SK-N-SH (cell line): ENCODE measurements around the gene TYW1B. TPM values are rescaled to one million over a fixed set of nuclear protein-coding genes. Genes with fewer than 3 reads are reported as not detected.
"Not testable (repeated sequence)": the region's sequence is repeated elsewhere in the genome, so short reads cannot be mapped to it uniquely, and the experiment has no call there.

Experiments
- CTCF ChIA-PET: fragments of 300-600, 350-600 bp; formaldehyde crosslinking; extraction: SDS; loops from one replicate; lab custom pipeline; 2021; lab: Yijun Ruan, JAX
- POLR2A ChIA-PET: fragments of 350-600 bp; sonication (Branson Sonifier 250); formaldehyde crosslinking; extraction: SDS; loops from one replicate; lab custom pipeline; 2020; ENCODE audit warnings: antibody characterized with exemption, inconsistent platforms; lab: Yijun Ruan, JAX
- DNase-seq: peaks from one replicate; pipeline ENCODE4 v3.0.0; 2012
- H2AFZ ChIP-seq: fragments of 200-600 bp; sonication (generic); 2 replicates; pipeline ENCODE4 v1.8.1; 2016; ENCODE audit warnings: antibody characterized with exemption, mild to moderate bottlenecking, low read depth
- H3F3A ChIP-seq: fragments of 200-600 bp; sonication (generic); replicated peaks from 2 replicates; pipeline ENCODE3; 2016; ENCODE audit warnings: antibody characterized with exemption, mild to moderate bottlenecking; ENCODE audit not compliant: insufficient read depth
- H3K27ac ChIP-seq, 2 experiments: fragments of 200-500 bp in 1 of 2; fragments of 200-600 bp in 1 of 2; sonication (Bioruptor generic) in 1 of 2; sonication (generic), shearing (Covaris generic) in 1 of 2; 2 replicates each; pipeline versions ENCODE4 v1.5.1 to v1.6.1; 2014 to 2016; ENCODE audit warnings: low read depth in 2 of 2, inconsistent platforms in 1 of 2, low read length in 1 of 2, mild to moderate bottlenecking in 1 of 2, mixed read lengths in 1 of 2
- H3K27me3 ChIP-seq: fragments of 200-600 bp; sonication (generic), shearing (Covaris generic); 2 replicates; pipeline ENCODE4 v1.6.1; 2016; ENCODE audit warnings: mixed run types; ENCODE audit not compliant: insufficient read depth
- H3K36me3 ChIP-seq, 2 experiments: fragments of 200-500 bp in 1 of 2; fragments of 200-600 bp in 1 of 2; sonication (Bioruptor generic) in 1 of 2; sonication (generic) in 1 of 2; replicated peaks in 1 of 2; 2 replicates each; pipeline versions ENCODE3 to v1.5.1; 2014 to 2016; ENCODE audit warnings: low read length in 1 of 2, mild to moderate bottlenecking in 1 of 2; ENCODE audit not compliant: insufficient read depth in 2 of 2, control insufficient read depth in 1 of 2
- H3K4me1 ChIP-seq, 2 experiments: fragments of 200-500 bp in 1 of 2; fragments of 200-600 bp in 1 of 2; sonication (Bioruptor generic) in 1 of 2; sonication (generic), shearing (Covaris generic) in 1 of 2; 2 replicates each; pipeline versions ENCODE4 v1.5.1 to v1.6.1; 2014 to 2016; ENCODE audit warnings: low read depth in 1 of 2, low read length in 1 of 2, mixed run types in 1 of 2; ENCODE audit not compliant: insufficient read depth in 2 of 2, control insufficient read depth in 1 of 2
- H3K4me2 ChIP-seq: fragments of 200-600 bp; sonication (generic), shearing (Covaris generic); 2 replicates; pipeline ENCODE4 v1.6.1; 2017; ENCODE audit warnings: mixed run types
- H3K4me3 ChIP-seq, 2 experiments: fragments of 200-500 bp in 1 of 2; fragments of 200-600 bp in 1 of 2; sonication (Bioruptor generic) in 1 of 2; sonication (generic), shearing (Covaris generic) in 1 of 2; 2 replicates each; pipeline versions ENCODE4 v1.5.1 to v1.8.1; 2014 to 2016; ENCODE audit warnings: low read depth in 2 of 2, inconsistent platforms in 1 of 2, low read length in 1 of 2, mild to moderate bottlenecking in 1 of 2, mixed read lengths in 1 of 2, moderate library complexity in 1 of 2
- H3K79me2 ChIP-seq: fragments of 200-600 bp; sonication (generic); 2 replicates; pipeline ENCODE4 v1.8.1; 2017; ENCODE audit warnings: mild to moderate bottlenecking; ENCODE audit not compliant: insufficient read depth
- H3K9ac ChIP-seq: fragments of 200-600 bp; sonication (generic); 2 replicates; pipeline ENCODE4 v1.6.1; 2017; ENCODE audit warnings: mixed run types
- H3K9me2 ChIP-seq: fragments of 200-600 bp; sonication (generic); 2 replicates; pipeline ENCODE4 v1.6.1; 2017; ENCODE audit warnings: mixed run types
- H3K9me3 ChIP-seq: fragments of 200-600 bp; sonication (generic); 2 replicates; pipeline ENCODE4 v1.6.1; 2017; ENCODE audit warnings: mixed run types, mild to moderate bottlenecking, moderate library complexity
- H4K20me1 ChIP-seq: fragments of 200-600 bp; sonication (generic); 2 replicates; pipeline ENCODE4 v1.6.1; 2017; ENCODE audit warnings: mild to moderate bottlenecking, mixed run types; ENCODE audit not compliant: insufficient read depth
- ELF1 ChIP-seq: IDR thresholded peaks from 2 replicates; pipeline ENCODE4 v1.4.0; 2012
- EP300 ChIP-seq, 2 experiments: IDR thresholded peaks; 2 replicates each; pipeline versions ENCODE4 v1.4.0 to v1.6.1; 2012; ENCODE audit warnings: borderline replicate concordance in 1 of 2, low read depth in 1 of 2, low read length in 1 of 2
- EZH2phosphoT487 ChIP-seq: fragments of 200-600 bp; sonication (generic); IDR thresholded peaks from 2 replicates; pipeline ENCODE4 v1.6.1; 2017; ENCODE audit warnings: low read depth, mixed run types, mild to moderate bottlenecking, antibody characterized with exemption, moderate library complexity, borderline replicate concordance
- FOXJ3 ChIP-seq: sonication (generic); formaldehyde crosslinking; IDR thresholded peaks from 2 replicates; pipeline ENCODE4 v1.5.1; 2020; ENCODE audit warnings: mild to moderate bottlenecking, missing genetic modification reagents
- GABPA ChIP-seq: IDR thresholded peaks from 2 replicates; pipeline ENCODE4 v1.4.0; 2012; ENCODE audit warnings: low read depth, mild to moderate bottlenecking
- GATA2 ChIP-seq: sonication (generic); formaldehyde crosslinking; IDR thresholded peaks from 2 replicates; pipeline ENCODE4 v1.5.0; 2020; ENCODE audit warnings: mild to moderate bottlenecking, missing genetic modification reagents
- JUND ChIP-seq: IDR thresholded peaks from 2 replicates; pipeline ENCODE4 v1.4.0; 2012
- MAX ChIP-seq: IDR thresholded peaks from 2 replicates; pipeline ENCODE4 v1.4.0; 2012; ENCODE audit warnings: low read depth
- MEF2A ChIP-seq: IDR thresholded peaks from 2 replicates; pipeline ENCODE4 v1.4.0; 2012; ENCODE audit warnings: low read depth, borderline replicate concordance
- MXI1 ChIP-seq: IDR thresholded peaks from 2 replicates; pipeline ENCODE4 v1.6.1; 2012; ENCODE audit warnings: mild to moderate bottlenecking, low read depth, low read length, improper control_type of control experiment
- NFIC ChIP-seq: IDR thresholded peaks from 2 replicates; pipeline ENCODE4 v1.4.0; 2012; ENCODE audit warnings: borderline replicate concordance
- NRF1 ChIP-seq: IDR thresholded peaks from 2 replicates; pipeline ENCODE4 v1.6.1; 2012; ENCODE audit warnings: low read depth, mild to moderate bottlenecking, low read length
- RAD21 ChIP-seq: IDR thresholded peaks from 2 replicates; pipeline ENCODE4 v1.6.1; 2012; ENCODE audit warnings: mild to moderate bottlenecking, low read length
- RCOR1 ChIP-seq: fragments of 150-350 bp; IDR thresholded peaks from 2 replicates; pipeline ENCODE4 v1.6.1; 2017; ENCODE audit warnings: antibody characterized with exemption, low read length
- RFX5 ChIP-seq: IDR thresholded peaks from 2 replicates; pipeline ENCODE4 v1.6.1; 2012; ENCODE audit warnings: mild to moderate bottlenecking, improper control_type of control experiment, low read length
- RXRA ChIP-seq: IDR thresholded peaks from 2 replicates; pipeline ENCODE4 v1.4.0; 2012; ENCODE audit warnings: low read depth, mild to moderate bottlenecking, borderline replicate concordance
- SIN3A ChIP-seq: IDR thresholded peaks from 2 replicates; pipeline ENCODE4 v1.6.1; 2012; ENCODE audit warnings: low read depth, mild to moderate bottlenecking, low read length, moderate library complexity, borderline replicate concordance
- TAF1 ChIP-seq: IDR thresholded peaks from 2 replicates; pipeline ENCODE4 v1.6.1; 2012; ENCODE audit warnings: low read depth, mild to moderate bottlenecking, low read length, moderate library complexity, borderline replicate concordance
- TEAD4 ChIP-seq: IDR thresholded peaks from 2 replicates; pipeline ENCODE4 v1.4.0; 2012; ENCODE audit warnings: mild to moderate bottlenecking, borderline replicate concordance; ENCODE audit not compliant: insufficient read depth
- whole genome bisulfite sequencing: methylation state at CpG from one replicate; pipeline ENCODE4 v1.1.6; 2017; ENCODE audit warnings: low lambda C conversion rate; 5-methylcytosine and 5-hydroxymethylcytosine counted together
- polyA plus RNA-seq, 3 experiments: library from polyadenylated mRNA; depleted of rRNA; stranded (reverse); fragments of >200 nt; gene quantifications; 2 replicates each; pipeline ENCODE4 v1.2.3, GENCODE V29; 2012
- TF ChIP-seq, protein P1 (sequence below): IDR thresholded peaks from 2 replicates; pipeline ENCODE4 v1.4.0; 2012; ENCODE audit warnings: low read depth, borderline replicate concordance

TYW1B gene
- polyA plus RNA-seq, 1 of the 3 experiments (the other 2 are of a cell fraction), result 1.4 TPM

- H3F3A ChIP-seq, result peaks cover 10% of the 10 kb centered on the region
- no peak for DNase-seq
- TF ChIP-seq RAD21 (no peak), TEAD4 (no peak)
- TF ChIP-seq, all 33 proteins: peak for 0
- WGBS, result 98% methylated on average over 6 of the region's 6 CpGs
- H3K79me2 ChIP-seq, result 0 out of 2 replicates have a peak, but pooled peaks cover 3% of the 10 kb centered on the region
- no peak overlapping the region for H3K4me2 ChIP-seq
- no peaks in the 10 kb centered on the region for H4K20me1 ChIP-seq
- CTCF ChIA-PET, result interaction anchor here (0.5 kb wide), 1 partner anchor 1620 kb away, joined by 3 read pairs; no protein-coding TSS in a partner anchor
- no peaks in the 10 kb centered on the region for H3K9me3 ChIP-seq
- no peak overlapping the region for H3K4me3 ChIP-seq
- no peaks in the 10 kb centered on the region for H3K36me3 ChIP-seq
- H3K27me3 ChIP-seq, result no peaks in the 10 kb centered on the region
- no peak overlapping the region for H3K9ac ChIP-seq
- H3K9me2 ChIP-seq, result no peaks in the 10 kb centered on the region
- POLR2A ChIA-PET, result no interaction called here
- H2AFZ ChIP-seq, result no peak overlapping the region
- H3K27ac ChIP-seq, result no peak overlapping the region
- H3K4me1 ChIP-seq, result peaks cover 4 to 9% of the 10 kb centered on the region in 2 experiments; a peak in 2 of 4 replicates
These were observed 46.4 kb downstream of the TYW1B start for GRCh38 chr7:72781631-72782030.

DNA sequence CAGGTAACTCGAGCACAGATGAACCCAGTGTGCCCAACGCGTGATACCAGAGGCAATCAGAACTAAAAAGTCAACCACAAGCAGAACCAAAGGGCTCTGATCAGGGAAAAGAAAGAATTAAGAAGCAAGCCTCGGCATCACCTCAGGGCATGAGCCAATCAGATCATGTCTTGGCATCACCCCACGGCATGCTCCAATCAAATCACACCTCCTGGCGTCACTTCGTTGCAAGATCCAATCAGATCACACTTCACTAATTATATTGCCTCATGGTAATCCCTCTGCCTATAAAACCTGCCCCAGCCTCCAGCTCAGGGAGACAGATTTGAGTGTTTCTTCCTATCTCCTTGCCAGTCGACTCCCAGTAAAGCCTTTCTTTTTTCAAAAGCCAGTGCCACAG lies 46.8 kb downstream of the TYW1B start:
- 87% methylated on average over 8 of the region's 8 CpGs for WGBS
- CTCF ChIA-PET, result no interaction called here
- Histone ChIP-seq H3F3A (peaks cover 9% of the 10 kb centered on the region), H3K27ac (no peak overlapping the region), H3K9ac (no peak overlapping the region), H3K4me1 (peaks cover 4 to 9% of the 10 kb centered on the region in 2 experiments; a peak in 2 of 4 replicates), H3K4me3 (no peak overlapping the region), H3K79me2 (0 out of 2 replicates have a peak, but pooled peaks cover 3% of the 10 kb centered on the region), H3K9me3 (no peaks in the 10 kb centered on the region)
- POLR2A ChIA-PET, result no interaction called here
- TF ChIP-seq RAD21, result no peak
- TF ChIP-seq RCOR1, result no peak
- no peak for TF ChIP-seq RFX5
- no peak for TF ChIP-seq FOXJ3
- TF ChIP-seq NRF1, result no peak
- no peak for TF ChIP-seq ELF1
- TF ChIP-seq NFIC, result no peak
- TF ChIP-seq TEAD4, result no peak
- no peak for TF ChIP-seq SIN3A
- TF ChIP-seq EP300 (IDR thresholded peaks at IDR 0.05; ENCODE audit: borderline replicate concordance in 1 of 2, low read depth in 1 of 2, low read length in 1 of 2), result no peak
- no peak for TF ChIP-seq EZH2phosphoT487
- TF ChIP-seq, protein P1, sequence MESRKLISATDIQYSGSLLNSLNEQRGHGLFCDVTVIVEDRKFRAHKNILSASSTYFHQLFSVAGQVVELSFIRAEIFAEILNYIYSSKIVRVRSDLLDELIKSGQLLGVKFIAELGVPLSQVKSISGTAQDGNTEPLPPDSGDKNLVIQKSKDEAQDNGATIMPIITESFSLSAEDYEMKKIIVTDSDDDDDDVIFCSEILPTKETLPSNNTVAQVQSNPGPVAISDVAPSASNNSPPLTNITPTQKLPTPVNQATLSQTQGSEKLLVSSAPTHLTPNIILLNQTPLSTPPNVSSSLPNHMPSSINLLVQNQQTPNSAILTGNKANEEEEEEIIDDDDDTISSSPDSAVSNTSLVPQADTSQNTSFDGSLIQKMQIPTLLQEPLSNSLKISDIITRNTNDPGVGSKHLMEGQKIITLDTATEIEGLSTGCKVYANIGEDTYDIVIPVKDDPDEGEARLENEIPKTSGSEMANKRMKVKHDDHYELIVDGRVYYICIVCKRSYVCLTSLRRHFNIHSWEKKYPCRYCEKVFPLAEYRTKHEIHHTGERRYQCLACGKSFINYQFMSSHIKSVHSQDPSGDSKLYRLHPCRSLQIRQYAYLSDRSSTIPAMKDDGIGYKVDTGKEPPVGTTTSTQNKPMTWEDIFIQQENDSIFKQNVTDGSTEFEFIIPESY, result no peak
- TF ChIP-seq MEF2A, result no peak
- no peak for TF ChIP-seq TAF1
- no peak for TF ChIP-seq GABPA
- no peak for TF ChIP-seq MAX
- TF ChIP-seq GATA2 (CRISPR knock-in tag), result no peak
- no peak for TF ChIP-seq MXI1
- no peak for TF ChIP-seq RXRA
- TF ChIP-seq JUND, result no peak
- TF ChIP-seq, all 33 proteins: peak for 0
- H2AFZ ChIP-seq, result no peak overlapping the region
- peaks cover 0 to 3% of the 10 kb centered on the region in 2 experiments for H3K36me3 ChIP-seq
- no peaks in the 10 kb centered on the region for H3K27me3 ChIP-seq
- no peaks in the 10 kb centered on the region for H3K9me2 ChIP-seq
- no peak overlapping the region for H3K4me2 ChIP-seq
- no peaks in the 10 kb centered on the region for H4K20me1 ChIP-seq
- DNase-seq, result no peak

GRCh38 chr7:72780289-72780894 lies 47.6 kb downstream of the TYW1B start:
- H3K27me3 ChIP-seq, H3K9ac ChIP-seq, H3K27ac ChIP-seq, H3K9me2 ChIP-seq, H3F3A ChIP-seq, CTCF ChIA-PET, H3K4me2 ChIP-seq, H3K79me2 ChIP-seq, POLR2A ChIA-PET, H4K20me1 ChIP-seq, H3K4me1 ChIP-seq, H3K9me3 ChIP-seq, DNase-seq, H3K4me3 ChIP-seq, H2AFZ ChIP-seq: not testable (repeated sequence)
- peaks cover 0 to 11% of the 10 kb centered on the region in 2 experiments for H3K36me3 ChIP-seq
- WGBS, result 80% methylated on average over 5 of the region's 5 CpGs
